Activated T-cell treated with anti-CD3 and anti-CD28 coated beads, Interleukin-2, amount 50 U/mL, for 24 hours (primary cell): Measurements from ENCODE around the gene TTC23L.

Experiments used
- DNase-seq: peaks from one replicate; pipeline ENCODE4 v3.0.0-alpha.2; 2020
- H3K27ac Mint-ChIP-seq: 2 replicates; pipeline ENCODE4 v1.8.0; 2020; ENCODE audit warnings: mild to moderate bottlenecking, mixed read lengths
- H3K27me3 Mint-ChIP-seq: 2 replicates; pipeline ENCODE4 v1.8.0; 2020; ENCODE audit warnings: mixed read lengths
- H3K36me3 Mint-ChIP-seq: 2 replicates; pipeline ENCODE4 v1.8.0; 2020; ENCODE audit warnings: low read depth, mixed read lengths
- H3K4me1 Mint-ChIP-seq: 2 replicates; pipeline ENCODE4 v1.8.0; 2020; ENCODE audit warnings: low read depth, mixed read lengths
- H3K4me3 Mint-ChIP-seq: 2 replicates; pipeline ENCODE4 v1.8.0; 2020; ENCODE audit warnings: mild to moderate bottlenecking, moderate library complexity, mixed read lengths
- H3K9me3 Mint-ChIP-seq: 2 replicates; pipeline ENCODE4 v1.8.0; 2020; ENCODE audit warnings: mixed read lengths

Gene TTC23L

DNA sequence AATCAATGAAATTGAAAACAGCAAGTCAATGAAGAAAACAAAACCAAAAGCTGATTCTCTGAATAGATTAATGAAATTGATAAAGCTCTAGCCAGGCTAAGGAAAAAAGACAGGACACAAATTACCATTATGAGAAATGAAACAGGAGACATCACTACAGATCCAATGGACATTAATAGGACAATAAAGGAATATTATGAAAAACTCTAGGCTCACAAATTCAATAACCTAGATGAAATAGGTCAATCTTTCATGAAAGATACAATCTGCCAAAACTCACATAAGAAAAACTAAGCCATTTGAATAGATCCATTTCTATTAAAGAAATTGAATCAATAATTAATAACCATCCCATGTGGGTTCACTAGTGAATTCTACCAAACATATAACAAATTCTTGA lies 37.3 kb downstream of the TTC23L start:
- peaks cover 13% of the 10 kb centered on the region for H3K9me3 Mint-ChIP-seq
- H3K27ac Mint-ChIP-seq = no peak overlapping the region
- peaks cover 2% of the 10 kb centered on the region for H3K27me3 Mint-ChIP-seq
- H3K4me3 Mint-ChIP-seq = no peak overlapping the region
- H3K4me1 Mint-ChIP-seq = no peaks in the 10 kb centered on the region
- no peak for DNase-seq
- no peaks in the 10 kb centered on the region for H3K36me3 Mint-ChIP-seq

DNA sequence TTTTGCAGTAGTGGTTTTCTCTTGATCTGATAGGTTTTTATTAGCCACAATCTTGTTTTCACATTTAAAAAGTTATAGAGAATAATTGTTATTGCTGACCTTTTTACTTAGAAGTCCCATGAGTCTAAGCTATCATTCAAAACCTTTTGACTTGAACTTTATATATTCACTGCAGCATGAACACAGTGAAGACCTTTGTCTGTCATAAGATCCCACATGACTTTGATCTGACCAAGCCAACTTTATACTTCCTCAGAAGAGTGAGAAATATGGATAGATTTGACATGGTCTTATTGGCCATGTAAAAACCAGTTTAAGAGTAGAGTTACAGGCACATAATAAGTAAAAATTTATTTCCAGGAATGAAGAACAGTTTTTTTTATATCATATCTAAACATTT lies 42.3 kb downstream of the TTC23L start:
- H3K27me3 Mint-ChIP-seq = peaks cover 15% of the 10 kb centered on the region
- H3K27ac Mint-ChIP-seq = no peak overlapping the region
- no peaks in the 10 kb centered on the region for H3K4me1 Mint-ChIP-seq
- peaks cover 6% of the 10 kb centered on the region for H3K9me3 Mint-ChIP-seq
- no peak overlapping the region for H3K4me3 Mint-ChIP-seq
- no peak for DNase-seq
- no peaks in the 10 kb centered on the region for H3K36me3 Mint-ChIP-seq

DNA sequence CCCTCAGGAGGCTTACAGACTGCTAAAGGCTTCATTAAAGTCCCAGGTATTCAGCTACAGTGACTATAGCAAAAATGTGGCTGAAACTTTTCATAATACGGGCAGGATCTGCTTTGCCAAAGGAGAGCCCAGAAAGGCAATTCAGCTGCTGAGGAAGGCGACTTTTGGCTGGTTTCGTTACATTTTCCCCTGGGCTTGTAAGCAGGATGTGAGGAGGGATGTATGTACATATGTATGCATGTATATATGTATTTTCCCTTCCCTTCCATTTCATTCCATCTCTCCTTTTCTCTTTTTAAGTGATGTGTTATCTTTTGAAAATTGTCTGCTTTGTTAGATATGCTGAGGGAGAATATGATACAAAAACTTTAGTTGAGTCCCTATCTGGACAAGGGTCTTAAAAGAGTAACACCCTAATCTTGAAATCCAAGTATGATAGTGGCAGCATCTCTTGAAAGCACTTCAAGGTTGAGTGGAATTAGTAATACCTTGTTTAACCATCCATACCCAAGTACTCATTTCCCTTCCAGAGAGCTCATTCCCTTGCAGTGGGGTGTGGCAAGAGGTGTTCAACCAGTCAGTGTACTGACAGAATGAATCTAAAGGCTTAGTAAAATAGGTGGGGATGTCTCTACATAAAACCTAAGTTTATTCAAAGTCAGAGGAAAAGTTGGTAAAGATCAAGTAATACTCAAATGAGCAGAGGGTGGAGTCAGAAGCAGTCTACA lies 47.6 kb downstream of the TTC23L start:
- peaks cover 15% of the 10 kb centered on the region for H3K27me3 Mint-ChIP-seq
- no peak overlapping the region for H3K27ac Mint-ChIP-seq
- no peak overlapping the region for H3K4me3 Mint-ChIP-seq
- no peak for DNase-seq
- H3K36me3 Mint-ChIP-seq = no peaks in the 10 kb centered on the region
- no peaks in the 10 kb centered on the region for H3K4me1 Mint-ChIP-seq
- no peaks in the 10 kb centered on the region for H3K9me3 Mint-ChIP-seq

DNA sequence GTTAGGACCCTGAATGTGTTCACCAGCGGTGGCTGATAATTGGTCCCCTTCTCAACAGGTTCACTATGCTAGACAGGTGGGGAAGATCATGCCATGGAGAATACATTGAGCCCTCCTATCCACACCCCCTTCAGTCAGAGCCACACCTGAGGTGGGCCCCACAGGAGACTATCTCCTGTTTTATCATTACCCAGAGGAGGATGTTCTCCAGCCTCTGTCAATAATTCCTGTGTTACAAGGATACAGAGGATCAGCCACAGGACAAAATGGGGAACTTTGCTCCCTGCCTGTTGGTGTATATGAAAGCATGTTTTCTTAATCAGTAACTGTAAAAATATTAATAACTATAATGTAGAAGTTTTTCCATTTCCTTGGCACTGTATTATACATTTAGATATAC lies 50.4 kb downstream of the TTC23L start:
- Mint-ChIP-seq H3K27ac (no peak overlapping the region), H3K4me1 (no peaks in the 10 kb centered on the region), H3K4me3 (no peak overlapping the region), H3K36me3 (no peaks in the 10 kb centered on the region), H3K9me3 (no peaks in the 10 kb centered on the region), H3K27me3 (peaks cover 5% of the 10 kb centered on the region)
- DNase-seq = no peak

DNA sequence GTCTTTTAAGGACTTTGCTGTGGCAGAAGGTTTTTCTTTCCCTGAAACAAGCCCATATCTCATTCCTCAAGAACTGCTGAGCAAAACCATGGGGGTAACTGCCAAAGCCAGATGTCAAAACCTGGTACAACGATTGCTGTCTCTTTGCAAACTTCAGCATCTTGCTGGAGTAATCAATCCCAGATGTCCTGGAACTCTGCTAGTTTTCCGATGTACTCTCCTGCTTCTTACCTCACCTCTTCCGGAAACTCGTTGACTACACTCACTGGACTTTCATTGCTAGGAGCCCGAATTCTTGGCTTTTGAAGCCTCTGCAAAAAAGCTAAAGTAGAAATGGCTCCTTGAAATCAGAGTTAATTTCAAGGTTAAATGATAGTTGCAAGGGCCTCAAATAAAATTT lies 53.0 kb downstream of the TTC23L start:
- H3K4me1 Mint-ChIP-seq = no peaks in the 10 kb centered on the region
- peaks cover 10% of the 10 kb centered on the region for H3K36me3 Mint-ChIP-seq
- H3K27me3 Mint-ChIP-seq = no peaks in the 10 kb centered on the region
- H3K9me3 Mint-ChIP-seq = no peaks in the 10 kb centered on the region
- H3K4me3 Mint-ChIP-seq = no peak overlapping the region
- no peak overlapping the region for H3K27ac Mint-ChIP-seq
- no peak for DNase-seq

DNA sequence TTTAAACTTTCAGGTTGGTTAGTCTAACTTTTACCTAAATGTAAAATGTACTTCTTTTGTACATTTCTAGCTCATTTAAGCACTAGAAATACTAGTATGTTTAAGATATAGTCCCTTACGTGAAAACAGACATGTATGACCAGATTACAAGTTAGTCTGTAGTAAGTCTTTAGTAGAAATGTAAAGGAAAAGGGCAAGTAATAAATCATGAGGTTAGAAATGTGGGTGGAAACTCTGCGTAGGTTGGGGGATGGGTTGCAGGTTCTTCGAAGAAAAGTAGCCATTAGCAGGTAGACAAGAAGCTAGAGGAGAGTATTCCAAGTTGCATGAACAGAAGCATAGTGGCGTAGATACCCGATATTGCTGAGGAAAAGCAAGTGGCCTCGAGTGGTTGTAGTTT lies 53.5 kb downstream of the TTC23L start:
- Mint-ChIP-seq H3K4me3 (no peak overlapping the region), H3K4me1 (no peaks in the 10 kb centered on the region), H3K27ac (no peak overlapping the region), H3K36me3 (peaks cover 10% of the 10 kb centered on the region), H3K27me3 (no peaks in the 10 kb centered on the region), H3K9me3 (no peaks in the 10 kb centered on the region)
- DNase-seq = no peak

DNA sequence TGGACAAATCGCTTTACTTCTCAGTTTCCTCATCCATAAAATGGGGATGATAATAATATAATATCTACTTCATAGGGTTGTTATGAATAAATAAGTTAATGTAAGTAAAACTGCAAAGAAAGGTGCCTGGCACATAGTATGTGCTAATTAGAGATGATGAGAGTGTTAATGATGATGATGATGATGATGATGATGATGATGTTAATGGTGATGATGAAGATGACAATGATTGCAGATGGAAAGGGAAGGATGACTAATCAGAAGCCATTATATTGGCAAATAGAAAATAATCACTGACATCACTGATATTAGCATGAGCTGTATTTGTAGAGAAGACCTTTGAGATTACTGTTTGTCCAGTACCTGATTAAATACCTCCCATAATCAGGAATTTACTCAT lies 55.8 kb downstream of the TTC23L start:
- H3K4me3 Mint-ChIP-seq = no peak overlapping the region
- H3K9me3 Mint-ChIP-seq = no peaks in the 10 kb centered on the region
- DNase-seq = no peak
- H3K27ac Mint-ChIP-seq = no peak overlapping the region
- no peaks in the 10 kb centered on the region for H3K27me3 Mint-ChIP-seq
- no peaks in the 10 kb centered on the region for H3K4me1 Mint-ChIP-seq
- peaks cover 10% of the 10 kb centered on the region for H3K36me3 Mint-ChIP-seq

DNA sequence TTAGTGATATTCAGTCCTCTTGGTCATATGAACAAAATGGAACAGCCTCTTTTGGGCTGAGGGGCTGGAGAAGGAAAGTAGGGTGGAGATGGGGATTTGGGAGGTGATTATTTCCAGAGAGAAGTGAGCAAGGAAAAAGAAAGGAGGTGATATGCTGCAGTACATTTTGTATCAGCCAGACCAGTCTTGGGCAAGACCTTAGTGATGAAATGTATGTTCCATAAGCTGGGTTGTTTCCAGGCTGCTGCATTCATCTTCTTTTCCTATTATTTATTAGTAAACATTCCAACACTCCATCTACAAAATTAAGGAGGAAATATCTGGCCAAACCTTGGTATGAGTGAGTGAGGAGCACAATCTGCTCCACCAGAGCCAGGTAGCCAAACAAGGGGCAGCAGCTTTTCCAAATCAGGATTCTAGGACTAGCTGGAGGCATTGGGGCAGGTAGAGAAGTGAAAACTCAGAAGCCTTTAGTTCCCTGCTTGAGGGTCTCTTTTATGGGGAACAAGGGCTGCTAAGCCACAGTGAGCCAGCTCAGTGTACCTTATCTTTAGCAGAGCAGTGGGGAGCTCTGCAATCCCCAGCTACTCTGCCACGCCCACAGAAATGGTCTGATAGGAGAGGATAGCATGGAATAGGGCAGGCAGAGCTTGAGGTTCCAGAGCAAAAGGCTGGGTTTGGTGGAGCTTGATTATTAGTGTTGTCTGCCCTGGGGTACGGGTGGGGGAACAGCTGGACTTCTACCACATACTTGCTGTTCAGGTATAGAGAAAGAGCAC lies 56.9 kb downstream of the TTC23L start:
- Mint-ChIP-seq H3K27ac (no peak overlapping the region), H3K4me1 (no peaks in the 10 kb centered on the region), H3K4me3 (no peak overlapping the region), H3K9me3 (no peaks in the 10 kb centered on the region), H3K36me3 (peaks cover 16% of the 10 kb centered on the region), H3K27me3 (no peaks in the 10 kb centered on the region)
- no peak for DNase-seq

DNA sequence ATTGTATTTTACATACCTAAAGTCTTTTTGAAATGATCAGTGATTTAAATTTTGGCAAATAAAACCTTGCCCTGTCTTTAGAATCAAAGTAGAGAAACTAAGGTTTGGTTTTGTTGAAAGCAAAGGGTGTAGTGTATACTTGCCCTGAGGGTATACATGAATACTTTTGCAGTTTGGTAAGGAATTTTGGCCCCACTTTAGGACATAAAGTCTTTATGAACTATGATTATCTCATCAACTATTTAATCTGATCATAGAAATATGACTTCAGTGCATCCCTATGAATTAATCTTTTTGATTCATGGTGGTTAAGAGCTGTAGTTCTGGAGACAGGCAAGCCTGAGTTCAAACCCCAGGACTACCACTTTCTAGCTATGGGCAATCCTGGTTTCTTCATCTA lies 58.7 kb downstream of the TTC23L start:
- H3K27me3 Mint-ChIP-seq = no peaks in the 10 kb centered on the region
- no peak overlapping the region for H3K4me3 Mint-ChIP-seq
- no peak for DNase-seq
- peaks cover 24% of the 10 kb centered on the region for H3K36me3 Mint-ChIP-seq
- no peaks in the 10 kb centered on the region for H3K4me1 Mint-ChIP-seq
- H3K27ac Mint-ChIP-seq = no peak overlapping the region
- H3K9me3 Mint-ChIP-seq = no peaks in the 10 kb centered on the region

DNA sequence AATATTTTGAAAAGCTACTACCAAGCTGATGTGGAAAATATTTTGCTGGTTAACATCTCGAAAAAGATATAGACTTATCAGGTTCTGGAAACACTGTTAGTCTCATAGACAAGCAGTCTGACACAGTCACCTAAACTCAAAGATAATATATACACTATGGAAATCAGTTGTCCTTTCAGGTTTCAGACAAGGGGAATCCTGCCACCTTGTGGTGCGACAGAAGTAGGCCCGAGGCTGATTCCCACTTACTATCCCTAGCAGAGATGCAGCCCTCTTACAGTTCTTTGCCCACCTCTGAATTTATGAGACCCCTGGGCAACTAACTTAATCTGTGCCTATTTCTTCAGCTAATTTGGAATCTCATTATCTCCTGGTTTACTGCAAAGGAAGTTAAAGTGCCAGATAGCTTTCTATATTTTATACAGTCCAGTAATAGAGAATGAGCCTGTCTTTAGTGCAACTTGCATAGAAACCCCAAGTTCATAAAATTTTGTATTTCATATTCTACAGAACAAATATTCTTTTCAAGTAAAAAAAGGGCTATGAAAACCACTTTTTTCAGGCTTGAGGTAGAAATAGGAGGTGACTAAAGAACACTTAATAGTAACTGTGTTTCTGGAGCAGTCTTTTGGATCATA lies 59.4 kb downstream of the TTC23L start:
- Mint-ChIP-seq H3K4me1 (no peaks in the 10 kb centered on the region), H3K36me3 (peaks cover 32% of the 10 kb centered on the region), H3K27ac (no peak overlapping the region), H3K9me3 (no peaks in the 10 kb centered on the region), H3K27me3 (no peaks in the 10 kb centered on the region), H3K4me3 (no peak overlapping the region)
- DNase-seq = peak; percentile 53

DNA sequence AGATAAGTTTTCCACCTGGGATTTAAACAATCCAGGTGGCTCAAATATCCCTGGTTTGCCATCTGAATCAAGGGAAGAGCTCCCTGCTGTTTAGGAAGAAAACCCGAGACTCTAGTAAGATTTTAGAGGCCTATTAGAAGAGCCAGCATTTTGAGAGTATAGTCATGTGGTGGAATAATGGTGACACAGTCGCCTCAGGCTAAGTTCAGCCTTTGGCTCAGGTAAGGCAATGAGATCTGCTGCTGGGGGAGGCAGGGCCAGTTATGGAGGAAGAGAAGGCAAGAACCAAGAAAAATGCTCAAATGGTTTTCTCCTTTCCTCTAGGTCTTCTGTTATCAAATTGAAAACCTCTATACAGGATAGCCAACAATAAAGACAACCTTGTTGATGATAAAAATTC lies 60.1 kb downstream of the TTC23L start:
- Mint-ChIP-seq H3K27ac (no peak overlapping the region), H3K9me3 (no peaks in the 10 kb centered on the region), H3K27me3 (no peaks in the 10 kb centered on the region), H3K36me3 (peaks cover 35% of the 10 kb centered on the region), H3K4me1 (no peaks in the 10 kb centered on the region), H3K4me3 (no peak overlapping the region)
- DNase-seq = no peak

DNA sequence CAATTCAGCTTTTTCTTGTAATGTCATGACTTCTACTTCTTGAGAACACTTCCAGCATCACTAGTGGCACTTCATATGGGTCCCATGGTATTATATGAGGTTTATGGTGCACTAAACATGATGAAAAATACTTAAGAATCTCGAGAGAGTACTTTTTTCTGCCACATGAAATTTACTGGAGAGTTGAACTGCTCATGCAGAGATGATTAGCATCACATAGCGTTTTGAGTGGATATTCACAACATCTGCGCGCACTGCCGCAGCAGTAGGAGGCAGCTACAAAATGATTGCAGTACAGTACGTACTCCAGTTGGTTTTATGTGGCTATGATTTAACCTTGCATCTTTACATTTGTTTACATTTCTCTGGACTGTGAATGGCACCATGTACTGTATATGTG lies 61.7 kb downstream of the TTC23L start:
- no peak overlapping the region for H3K27ac Mint-ChIP-seq
- no peak for DNase-seq
- no peaks in the 10 kb centered on the region for H3K4me1 Mint-ChIP-seq
- H3K36me3 Mint-ChIP-seq = peaks cover 48% of the 10 kb centered on the region
- H3K4me3 Mint-ChIP-seq = no peak overlapping the region
- H3K9me3 Mint-ChIP-seq = no peaks in the 10 kb centered on the region
- no peaks in the 10 kb centered on the region for H3K27me3 Mint-ChIP-seq

DNA sequence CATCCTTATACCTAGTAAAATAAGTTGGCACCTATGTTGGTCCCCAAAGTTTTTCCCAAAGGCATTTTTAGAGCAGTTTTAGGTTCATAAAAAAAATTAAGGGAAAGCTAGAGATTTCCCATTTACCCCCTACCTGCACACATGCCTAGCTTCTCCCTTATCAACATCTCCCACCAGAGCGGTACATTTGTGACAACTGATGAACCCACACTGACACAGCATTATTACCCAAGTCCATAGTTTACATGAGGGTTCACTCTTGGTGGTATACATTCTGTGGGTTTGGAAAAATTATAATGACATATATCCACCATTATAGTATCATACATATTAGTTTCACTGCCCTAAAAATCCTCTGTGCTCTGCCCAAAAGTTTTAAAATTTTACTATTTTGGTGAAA lies 64.3 kb downstream of the TTC23L start:
- H3K4me3 Mint-ChIP-seq = no peak overlapping the region
- no peaks in the 10 kb centered on the region for H3K27me3 Mint-ChIP-seq
- no peaks in the 10 kb centered on the region for H3K9me3 Mint-ChIP-seq
- H3K27ac Mint-ChIP-seq = no peak overlapping the region
- no peak for DNase-seq
- H3K36me3 Mint-ChIP-seq = peaks cover 57% of the 10 kb centered on the region
- no peaks in the 10 kb centered on the region for H3K4me1 Mint-ChIP-seq

DNA sequence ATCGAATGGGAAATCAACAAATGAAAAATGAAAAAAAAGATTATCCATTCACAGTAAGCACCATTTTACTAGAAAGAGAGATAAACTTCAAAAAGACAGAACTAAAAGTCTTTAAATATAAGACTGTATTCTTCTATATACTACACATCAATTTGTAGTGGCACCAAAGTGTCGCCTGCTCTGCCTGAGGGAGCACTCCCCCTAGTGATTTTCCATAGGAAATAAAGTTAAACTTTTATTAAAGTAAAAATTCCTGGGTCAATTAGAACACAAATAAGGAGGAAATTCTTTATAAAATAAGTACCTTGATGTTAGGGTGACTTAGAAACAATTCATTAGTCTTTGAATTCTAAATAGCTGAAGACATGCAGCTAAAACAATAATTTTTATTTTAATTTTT lies 66.6 kb downstream of the TTC23L start:
- DNase-seq = no peak
- H3K4me1 Mint-ChIP-seq = no peaks in the 10 kb centered on the region
- H3K27ac Mint-ChIP-seq = no peak overlapping the region
- H3K27me3 Mint-ChIP-seq = no peaks in the 10 kb centered on the region
- H3K36me3 Mint-ChIP-seq = peaks cover 77% of the 10 kb centered on the region
- no peak overlapping the region for H3K4me3 Mint-ChIP-seq
- H3K9me3 Mint-ChIP-seq = no peaks in the 10 kb centered on the region

DNA sequence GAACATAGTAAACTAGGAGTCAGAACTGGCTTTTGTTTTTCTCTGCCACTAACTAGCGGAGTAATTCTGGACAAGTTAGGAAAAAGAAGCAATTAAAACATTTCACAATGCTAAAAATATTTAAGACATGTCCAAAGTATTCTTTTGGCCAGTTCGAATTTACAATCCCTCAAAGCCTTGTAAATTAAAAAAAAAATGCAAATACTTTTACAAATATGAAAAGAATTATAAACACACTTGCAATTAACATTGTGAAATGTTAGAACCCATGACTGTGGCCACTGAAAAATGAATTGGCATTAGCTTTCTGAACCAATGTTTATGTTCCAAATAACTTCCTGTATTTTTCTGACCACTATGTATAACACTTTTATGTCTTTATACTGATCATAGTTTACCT lies 74.1 kb downstream of the TTC23L start:
- no peaks in the 10 kb centered on the region for H3K9me3 Mint-ChIP-seq
- H3K4me1 Mint-ChIP-seq = peaks cover 25% of the 10 kb centered on the region
- no peak overlapping the region for H3K4me3 Mint-ChIP-seq
- peaks cover 59% of the 10 kb centered on the region for H3K36me3 Mint-ChIP-seq
- H3K27ac Mint-ChIP-seq = no peak overlapping the region
- no peak for DNase-seq
- no peaks in the 10 kb centered on the region for H3K27me3 Mint-ChIP-seq
